ENCODE measurements around the gene C6orf89.
"Not testable (repeated sequence)": the region's sequence is repeated elsewhere in the genome, so short reads cannot be mapped to it uniquely, and the experiment has no call there.

C6orf89 gene

DNA sequence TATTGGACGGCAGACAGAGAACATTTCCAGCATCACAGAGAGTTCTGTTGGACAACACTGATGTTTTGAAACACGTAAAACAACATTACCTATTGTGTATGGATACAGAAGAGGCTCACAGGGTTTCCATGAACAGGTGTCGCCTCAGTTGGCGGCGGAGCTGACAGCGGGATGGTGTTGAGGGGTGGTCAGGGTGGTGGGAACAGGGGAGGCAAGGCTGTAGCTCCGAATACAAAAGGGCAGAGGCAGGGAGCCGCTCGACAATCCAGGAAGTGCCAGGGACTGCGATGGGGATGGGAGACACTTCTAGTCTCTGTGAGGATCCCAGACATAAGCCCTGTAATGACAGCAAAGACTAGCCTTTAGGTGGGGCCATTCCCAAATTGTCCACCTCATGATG is 54.3 kb downstream of the C6orf89 start:
- H3K27ac ChIP-seq: no peak overlapping the region
- no peak for DNase-seq (ENCODE audit: low spot score)
- ChIA-PET POLR2A (ENCODE audit: low non-redundant PET) (no interaction called here), CTCF (no interaction called here)
- TF ChIP-seq, protein P1, sequence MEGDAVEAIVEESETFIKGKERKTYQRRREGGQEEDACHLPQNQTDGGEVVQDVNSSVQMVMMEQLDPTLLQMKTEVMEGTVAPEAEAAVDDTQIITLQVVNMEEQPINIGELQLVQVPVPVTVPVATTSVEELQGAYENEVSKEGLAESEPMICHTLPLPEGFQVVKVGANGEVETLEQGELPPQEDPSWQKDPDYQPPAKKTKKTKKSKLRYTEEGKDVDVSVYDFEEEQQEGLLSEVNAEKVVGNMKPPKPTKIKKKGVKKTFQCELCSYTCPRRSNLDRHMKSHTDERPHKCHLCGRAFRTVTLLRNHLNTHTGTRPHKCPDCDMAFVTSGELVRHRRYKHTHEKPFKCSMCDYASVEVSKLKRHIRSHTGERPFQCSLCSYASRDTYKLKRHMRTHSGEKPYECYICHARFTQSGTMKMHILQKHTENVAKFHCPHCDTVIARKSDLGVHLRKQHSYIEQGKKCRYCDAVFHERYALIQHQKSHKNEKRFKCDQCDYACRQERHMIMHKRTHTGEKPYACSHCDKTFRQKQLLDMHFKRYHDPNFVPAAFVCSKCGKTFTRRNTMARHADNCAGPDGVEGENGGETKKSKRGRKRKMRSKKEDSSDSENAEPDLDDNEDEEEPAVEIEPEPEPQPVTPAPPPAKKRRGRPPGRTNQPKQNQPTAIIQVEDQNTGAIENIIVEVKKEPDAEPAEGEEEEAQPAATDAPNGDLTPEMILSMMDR (conservative IDR thresholded peaks at IDR 0.05; ENCODE audit: low read depth): no peak

DNA sequence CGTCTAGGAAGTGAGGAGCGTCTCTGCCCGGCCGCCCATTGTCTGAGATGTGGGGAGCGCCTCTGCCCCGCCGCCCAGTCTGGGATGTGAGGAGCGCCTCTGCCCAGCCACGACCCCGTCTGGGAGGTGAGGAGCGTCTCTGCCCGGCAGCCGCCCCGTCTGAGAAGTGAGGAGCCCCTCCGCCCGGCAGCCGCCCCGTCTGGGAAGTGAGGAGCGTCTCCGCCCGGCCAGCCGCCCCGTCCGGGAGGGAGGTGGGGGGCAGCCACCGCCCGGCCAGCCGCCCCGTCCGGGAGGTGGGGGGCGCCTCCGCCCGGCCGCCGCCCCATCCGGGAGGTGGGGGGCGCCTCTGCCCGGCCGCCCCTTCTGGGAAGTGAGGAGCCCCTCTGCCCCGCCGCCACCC is 55.8 kb downstream of the C6orf89 start:
- DNase-seq (ENCODE audit: low spot score); CTCF ChIA-PET; POLR2A ChIA-PET (ENCODE audit: low non-redundant PET); H3K27ac ChIP-seq: not testable (repeated sequence)

DNA sequence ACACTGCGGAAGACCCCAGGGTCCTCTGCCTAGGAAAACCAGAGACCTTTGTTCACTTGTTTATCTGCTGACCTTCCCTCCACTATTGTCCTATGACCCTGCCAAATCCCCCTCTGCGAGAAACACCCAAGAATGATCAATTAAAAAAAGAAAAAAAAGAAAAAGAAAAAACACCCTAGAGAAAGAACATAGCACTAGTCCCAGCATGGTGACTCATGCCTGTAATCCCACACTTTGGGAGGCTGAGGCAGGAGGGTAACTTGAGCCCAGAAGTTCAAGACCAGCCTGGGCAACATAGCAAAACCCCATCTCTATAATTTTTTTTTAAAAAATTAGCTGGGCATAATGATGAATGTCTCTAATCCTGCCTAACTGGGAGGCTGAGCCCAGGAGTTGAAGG is 56.6 kb downstream of the C6orf89 start:
- DNase-seq (ENCODE audit: low spot score); CTCF ChIA-PET; POLR2A ChIA-PET (ENCODE audit: low non-redundant PET); H3K27ac ChIP-seq: not testable (repeated sequence)

DNA sequence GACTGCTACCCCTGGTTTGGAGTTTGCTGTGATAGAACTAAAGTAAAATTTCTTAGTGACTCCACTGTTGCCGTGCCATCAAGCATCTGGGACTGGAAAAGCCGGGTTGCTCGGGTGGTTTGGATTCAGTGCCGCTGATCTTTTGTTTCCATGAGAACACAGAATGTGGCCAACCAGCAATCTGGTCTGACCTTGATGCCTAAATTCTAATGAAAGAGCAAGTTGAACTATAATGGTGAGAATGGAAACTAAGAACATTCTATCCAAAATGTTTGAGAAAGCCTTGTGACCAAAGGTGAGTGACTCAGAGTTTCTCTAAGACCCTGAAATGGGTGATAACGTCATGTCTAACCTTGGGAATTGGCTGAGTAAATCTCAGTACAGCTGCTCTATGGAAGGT is 58.9 kb downstream of the C6orf89 start:
- H3K27ac ChIP-seq: no peak overlapping the region
- POLR2A ChIA-PET (ENCODE audit: low non-redundant PET): no interaction called here
- TF ChIP-seq, protein P1 (conservative IDR thresholded peaks at IDR 0.05; ENCODE audit: low read depth): no peak
- no peak for DNase-seq (ENCODE audit: low spot score)
- CTCF ChIA-PET: no interaction called here

DNA sequence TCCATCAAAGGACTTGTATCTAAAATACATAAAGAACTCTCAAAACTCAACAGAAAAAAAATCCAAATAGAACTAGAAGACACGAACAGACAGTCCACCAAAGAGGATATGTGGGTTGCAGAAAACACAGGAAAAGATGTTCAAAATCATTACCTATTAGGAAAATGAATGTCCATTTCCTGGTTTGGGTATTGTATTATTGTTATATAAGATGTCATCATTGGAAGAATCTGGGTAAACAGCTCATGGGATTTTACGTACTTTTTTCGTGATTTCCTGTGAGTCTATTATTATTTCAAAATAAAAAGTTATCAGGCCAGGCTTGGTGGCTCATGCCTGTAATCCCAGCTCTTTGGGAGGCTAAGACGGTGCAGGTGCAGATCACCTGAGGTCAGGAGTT is 59.5 kb downstream of the C6orf89 start:
- TF ChIP-seq, protein P1 (conservative IDR thresholded peaks at IDR 0.05; ENCODE audit: low read depth): no peak
- no peak overlapping the region for H3K27ac ChIP-seq
- CTCF ChIA-PET: interaction anchor here (0.7 to 1.1 kb wide), 2 partner anchors 31 to 46 kb away, joined by 4 read pairs; no protein-coding TSS in a partner anchor
- POLR2A ChIA-PET (ENCODE audit: low non-redundant PET): no interaction called here
- no peak for DNase-seq (ENCODE audit: low spot score)

DNA sequence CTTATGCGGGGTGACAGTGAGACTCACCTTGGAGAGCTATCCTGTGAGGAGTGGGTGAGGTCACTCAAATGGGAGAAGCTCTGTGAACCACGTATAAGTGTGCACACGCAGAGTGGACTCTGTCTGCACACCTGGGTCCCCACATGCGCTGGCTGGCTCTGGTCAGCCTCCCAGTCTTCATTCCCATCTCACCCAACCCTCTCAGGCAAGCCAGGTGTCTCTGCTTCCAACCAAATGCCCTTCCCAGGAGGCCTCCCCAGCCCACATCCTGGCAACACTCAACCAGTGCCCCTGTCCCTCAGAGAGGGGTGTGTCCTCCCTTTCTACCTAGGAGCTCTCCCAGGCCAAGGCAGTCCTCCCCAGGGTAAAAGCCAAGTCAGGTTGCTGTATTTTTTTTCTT is 60.8 kb downstream of the C6orf89 start:
- POLR2A ChIA-PET (ENCODE audit: low non-redundant PET): no interaction called here
- CTCF ChIA-PET: interaction anchor here (0.5 kb wide), 1 partner anchor 539 kb away, joined by 5 read pairs; no protein-coding TSS in a partner anchor

DNA sequence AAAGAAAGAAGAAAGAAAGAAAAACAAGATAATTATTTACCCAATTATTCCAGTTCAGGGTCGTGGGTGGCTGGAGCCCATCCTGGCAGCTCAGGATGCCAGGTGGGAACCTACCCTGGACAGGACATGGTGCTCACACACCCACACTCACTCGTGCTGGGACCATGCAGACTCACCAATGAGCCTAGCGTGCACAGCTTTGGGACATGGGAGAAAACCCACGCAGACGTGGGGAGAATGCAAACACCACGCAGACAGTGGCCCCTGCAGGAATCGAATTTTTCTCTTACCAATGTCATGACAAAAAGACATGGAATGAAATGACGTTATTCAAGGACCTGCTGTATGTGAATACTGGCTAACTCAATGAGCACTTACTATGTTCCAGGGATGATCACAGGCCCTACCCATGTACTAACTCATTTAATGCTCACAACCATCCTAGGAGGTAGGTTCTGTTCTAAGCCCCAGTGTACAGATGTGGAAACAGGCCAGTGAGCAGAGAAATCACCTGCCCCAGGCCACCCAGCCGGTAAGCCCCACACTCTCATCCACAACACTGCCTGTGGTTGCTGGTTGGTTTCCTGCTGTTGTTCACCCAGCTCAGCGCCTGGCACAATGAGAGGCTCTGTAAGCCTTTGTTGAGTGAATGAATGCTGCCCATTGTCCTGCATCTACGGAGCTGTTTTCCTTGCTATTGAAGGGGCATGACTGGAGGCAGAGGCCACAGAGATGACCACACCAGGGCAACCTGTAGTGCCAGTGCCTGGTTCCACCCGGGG is 62.0 kb downstream of the C6orf89 start:
- POLR2A ChIA-PET (ENCODE audit: low non-redundant PET): no interaction called here
- H3K27ac ChIP-seq: no peak overlapping the region
- CTCF ChIA-PET: no interaction called here
- TF ChIP-seq, protein P1 (conservative IDR thresholded peaks at IDR 0.05; ENCODE audit: low read depth): no peak
- no peak for DNase-seq (ENCODE audit: low spot score)

More for the DNA sequence above, 60.8 kb downstream of the C6orf89 start:
- no peak overlapping the region for H3K27ac ChIP-seq
- DNase-seq (ENCODE audit: low spot score): no peak
- TF ChIP-seq, protein P1 (conservative IDR thresholded peaks at IDR 0.05; ENCODE audit: low read depth): no peak

DNA sequence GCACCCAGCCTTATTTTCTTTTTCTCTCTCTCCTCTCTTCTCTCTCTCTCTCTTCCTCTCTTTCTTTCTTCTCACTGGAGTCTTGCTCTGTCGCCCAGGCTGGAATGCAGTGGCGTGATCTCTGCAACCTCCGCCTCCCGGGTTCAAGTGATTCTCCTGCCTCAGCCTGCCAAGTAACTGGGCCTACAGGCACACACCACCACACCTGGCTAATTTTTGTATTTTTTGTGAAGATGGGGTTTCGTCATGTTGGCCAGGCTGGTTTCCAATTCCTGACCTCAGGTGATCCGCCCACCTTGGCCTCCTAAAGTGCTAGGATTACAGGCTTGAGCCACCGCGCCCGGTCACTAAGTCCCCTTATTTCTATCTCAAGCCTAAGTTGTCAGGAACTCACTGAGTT is 63.3 kb downstream of the C6orf89 start:
- DNase-seq (ENCODE audit: low spot score); H3K27ac ChIP-seq; CTCF ChIA-PET; POLR2A ChIA-PET (ENCODE audit: low non-redundant PET): not testable (repeated sequence)
